GM12874 (cell line): ENCODE data around the gene HEBP1.

ENCODE experiments used
- CTCF ChIP-seq: IDR thresholded peaks from 2 replicates; pipeline ENCODE4 v1.5.1; 2011; ENCODE audit warnings: low read depth, mild to moderate bottlenecking, control low read depth, low read length, moderate library complexity; ENCODE audit not compliant: insufficient read depth

The HEBP1 gene

GRCh38 chr12:12999959-13000615 is at the start of gene HEBP1:
Gene HEBP1 (minus strand): TSS chr12:13000265. CDS start chr12:13000114, 151 bp downstream.
- no peak for TF ChIP-seq CTCF

- no peak for TF ChIP-seq CTCF
Measured at GRCh38 chr12:13049816-13050215, 49.8 kb upstream of the HEBP1 start.

GRCh38 chr12:13046964-13047363 is 46.9 kb upstream of the HEBP1 start:
- no peak for TF ChIP-seq CTCF

GRCh38 chr12:13045816-13046215 is 45.8 kb upstream of the HEBP1 start:
- no peak for TF ChIP-seq CTCF

GRCh38 chr12:13044906-13045299 is 44.8 kb upstream of the HEBP1 start:
- no peak for TF ChIP-seq CTCF

GRCh38 chr12:13044002-13044905 is 44.2 kb upstream of the HEBP1 start, which contains the start of gene FAM234B:
Gene FAM234B (plus strand): TSS chr12:13044381. CDS start chr12:13044404, 23 bp downstream.
- TF ChIP-seq CTCF = peak; percentile 27; the same call in 1 of the 2 replicates

DNA sequence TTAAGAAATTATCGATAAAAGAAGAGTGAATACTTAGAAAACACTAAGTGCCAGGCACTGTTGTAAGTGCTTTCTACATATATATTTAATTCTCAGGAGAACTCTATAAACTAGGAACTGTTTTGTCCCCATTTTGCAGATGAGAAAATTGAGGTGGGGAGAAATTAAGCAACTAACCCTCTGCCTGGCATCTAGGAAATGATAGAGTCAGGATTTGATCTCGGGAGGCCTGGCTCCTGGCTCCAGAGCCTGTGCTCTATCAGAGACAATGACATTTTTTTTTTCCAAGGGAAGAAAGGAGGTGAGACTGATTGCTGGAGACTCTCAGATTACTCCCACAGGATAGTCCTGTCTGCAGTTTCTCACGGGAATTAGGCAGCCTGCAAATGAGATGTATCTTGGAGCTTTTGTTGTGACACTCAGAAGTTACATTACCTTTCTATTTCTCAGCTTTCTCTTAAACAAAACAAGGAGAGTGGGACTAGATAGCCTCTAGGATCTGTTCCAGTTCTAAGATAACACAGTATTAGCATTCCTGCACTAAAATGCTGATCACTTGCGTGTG is 42.7 kb upstream of the HEBP1 start:
- no peak for TF ChIP-seq CTCF
